OCI-LY1 (cell line): ENCODE measurements around the gene CFAP97D2.

Source experiments
- CTCF ChIP-seq: fragments of 200-600 bp; sonication (generic), shearing (Covaris generic); IDR thresholded peaks from 2 replicates; pipeline ENCODE4 v1.5.1; 2017; ENCODE audit warnings: mild to moderate bottlenecking, antibody characterized with exemption, low read length, moderate library complexity, mixed read lengths
- EZH2 ChIP-seq: fragments of 200-600 bp; sonication (generic), shearing (Covaris generic); IDR thresholded peaks from 2 replicates; pipeline ENCODE4 v1.8.0; 2017; ENCODE audit warnings: borderline replicate concordance, mixed run types, mild to moderate bottlenecking, antibody characterized with exemption, low read length, moderate library complexity, mixed read lengths

GRCh38 chr13:114261328-114261965 lies 82.4 kb downstream of the CFAP97D2 start:
- TF ChIP-seq EZH2 (no peak), CTCF (no peak)
